ENCODE measurements around the gene SNTG2.

SNTG2 gene

DNA sequence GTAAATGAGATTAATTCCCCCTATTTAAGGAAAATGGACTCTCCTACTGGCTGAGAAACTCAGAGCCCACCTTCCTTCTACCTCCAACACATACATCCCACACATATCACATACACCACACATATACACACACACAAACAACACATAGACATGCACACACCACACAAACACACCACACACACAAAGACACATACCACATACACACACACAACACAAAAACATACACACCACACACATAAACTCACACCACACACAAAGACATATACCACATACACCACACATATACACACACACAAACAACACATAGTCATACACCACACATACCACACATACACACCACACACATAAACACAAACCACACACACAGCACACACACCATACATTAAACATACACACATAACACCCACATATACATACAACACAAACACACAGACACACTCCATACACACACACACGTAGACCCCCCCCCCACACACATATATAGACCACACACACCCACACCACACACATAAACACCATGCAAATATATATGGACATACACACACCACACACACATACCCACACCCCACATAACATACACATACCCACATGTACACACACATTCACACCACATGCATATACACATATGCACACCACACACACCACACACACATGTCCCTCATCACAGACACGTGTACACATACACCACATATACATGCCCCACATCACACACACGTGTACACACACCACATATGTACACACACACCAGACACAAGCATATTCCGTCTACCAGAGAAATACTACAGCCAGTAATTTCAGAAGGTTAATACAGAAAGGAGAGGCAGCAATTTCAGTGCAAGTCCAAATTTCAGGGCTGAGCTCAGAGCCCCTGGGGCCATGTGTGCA lies 204.3 kb downstream of the SNTG2 start:
- DNase-seq: no peak

DNA sequence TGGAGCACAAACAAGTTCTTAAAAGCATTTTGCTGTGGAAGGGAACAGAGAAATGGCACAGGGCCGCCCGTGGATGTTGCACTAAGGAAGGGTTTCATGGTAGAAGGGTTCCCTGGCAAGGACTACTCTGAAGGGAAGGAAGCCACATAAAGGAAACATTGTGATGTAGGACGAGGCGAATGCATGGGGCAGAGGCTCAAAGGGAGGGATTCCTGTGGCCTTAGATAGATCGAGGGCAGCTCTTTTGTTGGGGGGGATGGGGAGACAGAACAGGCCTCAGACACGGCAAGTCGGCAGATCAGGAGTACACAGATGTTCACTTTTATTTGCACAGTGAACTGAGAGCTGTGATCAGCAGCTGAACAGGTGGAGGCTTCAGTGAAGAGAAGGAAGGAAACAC lies 205.4 kb downstream of the SNTG2 start:
- DNase-seq: peak; percentile 15

DNA sequence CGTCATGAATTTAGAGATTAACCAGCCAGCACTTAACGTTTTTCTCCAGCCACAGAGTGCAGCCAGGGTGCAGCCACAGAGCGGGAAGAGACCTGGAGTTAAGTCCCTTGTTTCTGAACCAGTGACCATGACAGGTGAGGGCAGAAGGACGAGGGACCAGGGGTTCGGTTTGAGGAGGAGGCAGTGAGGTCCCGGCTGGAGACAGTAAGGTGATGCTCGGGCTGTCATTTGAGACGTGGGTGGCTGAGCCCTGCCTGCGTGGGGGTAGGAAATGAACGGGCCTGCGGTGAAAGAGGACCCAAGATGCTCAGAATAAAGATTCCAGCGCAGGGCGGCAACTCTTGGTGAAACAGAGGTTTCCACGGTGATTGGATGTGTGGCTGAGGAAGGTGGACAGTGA lies 205.9 kb downstream of the SNTG2 start:
- no peak for DNase-seq

DNA sequence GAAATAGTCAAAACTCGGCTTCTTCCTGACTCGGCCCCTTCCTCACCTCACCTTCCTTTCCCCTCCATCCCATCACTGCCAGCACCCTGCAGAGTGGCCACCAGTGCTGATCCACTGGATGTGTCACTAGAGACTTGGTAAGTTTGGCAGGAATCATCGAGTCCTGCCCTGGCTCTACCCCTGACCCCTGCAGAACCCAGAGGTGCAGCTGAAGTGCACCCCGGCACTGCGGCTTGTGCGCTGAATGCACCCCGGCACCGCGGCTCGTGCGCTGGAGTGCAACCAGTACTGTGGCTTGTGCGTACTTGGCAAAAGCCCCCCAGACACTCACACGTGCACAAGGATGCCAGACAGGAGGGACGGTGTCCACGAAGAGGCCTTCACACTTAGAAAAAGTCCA lies 206.5 kb downstream of the SNTG2 start:
- DNase-seq: no peak

DNA sequence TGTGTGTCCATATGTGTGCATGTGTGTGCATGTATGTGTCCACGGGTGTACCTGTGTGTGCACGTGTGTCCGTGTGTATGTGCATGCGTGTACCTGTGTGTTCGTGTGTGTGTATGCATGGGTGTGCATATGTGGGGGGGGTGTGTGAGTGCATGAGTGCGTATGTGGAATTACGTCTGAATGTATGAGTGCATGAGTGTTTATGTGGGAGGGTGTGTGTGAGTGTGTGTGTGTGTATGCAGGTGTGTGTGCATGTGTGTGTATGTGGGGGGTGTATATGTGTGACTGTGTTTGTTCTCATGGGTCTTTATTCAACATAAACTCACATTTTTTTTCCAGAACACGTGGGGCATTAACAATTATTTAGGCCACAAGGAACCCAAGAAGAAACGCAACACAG lies 208.4 kb downstream of the SNTG2 start:
- no peak for DNase-seq

DNA sequence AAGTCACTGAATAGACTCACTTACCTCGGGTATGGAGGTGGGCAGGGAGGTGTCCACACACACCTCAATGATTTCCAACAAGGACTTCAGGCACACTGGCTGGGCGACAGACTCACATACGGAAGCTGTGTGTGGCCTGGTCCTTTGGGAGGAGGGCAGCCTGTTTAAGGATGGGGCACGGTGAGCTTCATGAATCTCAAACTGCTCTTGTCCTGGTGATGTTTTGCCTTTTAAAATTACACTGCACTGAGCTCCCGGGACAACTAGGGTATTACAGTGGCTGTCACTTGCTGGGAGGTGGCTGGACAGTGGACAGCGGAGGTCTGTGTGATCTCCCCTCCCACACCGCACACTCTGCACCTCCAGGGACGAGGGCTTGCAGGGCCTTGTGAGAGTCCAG lies 211.6 kb downstream of the SNTG2 start:
- DNase-seq: no peak

DNA sequence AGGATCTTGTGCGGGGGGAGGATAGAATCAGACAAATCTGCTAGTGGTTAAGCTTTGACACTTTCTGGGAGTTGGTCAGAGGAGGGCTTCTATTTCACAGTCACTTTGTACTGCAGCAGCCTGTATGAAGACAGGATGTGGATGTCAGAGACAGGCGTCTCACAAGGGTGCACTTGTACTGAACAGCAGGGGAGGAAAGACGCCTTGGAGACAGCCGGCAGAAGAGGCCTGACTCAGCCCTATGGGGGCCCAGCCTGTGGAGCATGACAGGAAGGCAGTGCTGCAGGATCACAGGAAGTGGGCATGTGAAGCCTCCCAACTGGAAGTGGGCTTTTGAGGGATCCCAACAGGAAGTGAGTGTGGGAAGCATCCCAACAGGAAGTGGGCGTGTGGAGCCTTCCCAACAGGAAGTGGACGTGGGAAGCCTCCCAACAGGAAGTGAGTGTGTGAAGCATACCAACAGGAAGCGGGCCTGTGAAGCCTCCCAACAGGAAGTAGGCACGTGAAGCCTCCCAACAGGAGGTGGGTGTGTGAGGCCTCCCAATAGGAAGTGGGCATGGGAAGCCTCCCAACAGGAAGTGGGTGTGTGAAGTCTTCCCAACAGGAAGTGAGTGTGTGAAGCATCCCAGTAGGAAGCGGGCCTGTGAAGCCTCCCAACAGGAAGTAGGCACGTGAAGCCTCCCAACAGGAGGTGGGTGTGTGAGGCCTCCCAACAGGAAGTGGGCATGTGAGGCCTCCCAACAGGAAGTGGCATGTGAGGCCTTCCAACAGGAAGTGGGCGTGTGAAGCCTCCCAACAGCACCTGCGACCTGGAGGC lies 212.3 kb downstream of the SNTG2 start:
- no peak for DNase-seq

DNA sequence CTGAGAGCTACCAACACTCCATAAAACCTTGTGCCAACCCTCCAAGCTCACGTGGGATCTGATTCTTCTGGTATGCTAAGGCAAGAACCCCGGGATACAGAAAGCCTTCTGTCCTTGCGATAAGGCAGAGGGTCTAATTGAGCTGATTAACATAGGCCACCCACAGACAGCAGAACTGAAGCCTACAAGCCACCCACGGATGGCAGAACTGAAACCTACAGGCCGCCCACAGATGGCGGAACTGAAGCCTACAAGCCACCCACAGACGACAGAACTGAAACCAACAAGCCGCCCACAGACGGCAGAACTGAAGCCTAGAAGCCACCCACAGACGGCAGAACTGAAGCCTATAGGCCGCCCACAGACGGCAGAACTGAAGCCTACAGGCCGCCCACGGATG lies 216.3 kb downstream of the SNTG2 start:
- DNase-seq: no peak

DNA sequence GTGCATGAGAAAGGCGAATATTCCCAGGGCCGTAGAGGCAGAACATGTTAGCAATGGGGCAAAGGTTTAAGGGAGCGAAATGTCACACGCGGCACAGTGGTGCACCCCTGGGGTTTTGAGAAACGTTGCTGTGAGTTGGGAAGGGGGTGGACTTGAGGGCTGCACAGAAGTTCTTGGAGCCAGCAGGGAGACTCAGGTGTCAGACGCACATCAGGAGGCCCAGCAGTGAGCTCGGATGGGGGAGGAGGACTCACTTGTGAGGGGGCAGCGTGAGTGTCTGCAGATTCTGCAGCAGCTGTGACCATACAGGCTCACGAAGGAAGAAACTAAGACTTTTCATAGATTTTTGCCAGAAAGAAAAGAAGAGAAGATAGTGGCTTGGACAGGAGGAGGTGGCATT lies 218.2 kb downstream of the SNTG2 start:
- DNase-seq: no peak

DNA sequence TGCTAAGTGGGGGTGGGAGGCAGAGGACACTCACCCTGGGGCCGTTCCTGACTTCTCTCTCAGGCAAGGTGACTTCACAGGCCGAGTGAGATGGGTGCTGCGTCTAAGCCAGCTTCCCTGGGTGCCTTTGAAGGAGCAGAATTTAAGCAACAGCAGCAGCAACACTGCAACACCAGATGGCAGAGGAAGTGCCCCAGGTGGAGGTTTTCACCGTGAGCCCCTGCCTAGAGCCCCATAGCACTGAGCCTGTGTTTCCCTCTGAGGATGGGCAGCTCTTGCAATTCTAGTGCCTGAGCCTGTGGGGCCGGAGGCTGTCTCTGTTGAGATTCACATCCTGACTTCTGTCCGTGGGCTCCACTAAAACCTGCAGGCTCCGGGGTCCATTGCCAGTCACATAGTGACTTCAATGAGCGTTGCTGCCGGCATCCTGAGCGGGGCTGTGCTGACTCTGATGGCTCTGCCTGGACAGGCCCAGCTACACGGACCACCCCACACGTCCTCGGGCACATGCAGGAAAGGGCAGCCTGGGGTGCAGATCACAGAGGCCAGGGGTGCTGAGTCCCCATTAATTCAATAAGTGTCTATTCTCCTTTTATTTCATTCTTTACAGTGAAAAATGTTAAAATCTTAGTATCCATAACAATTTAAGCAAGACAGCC lies 218.8 kb downstream of the SNTG2 start:
- DNase-seq: no peak

DNA sequence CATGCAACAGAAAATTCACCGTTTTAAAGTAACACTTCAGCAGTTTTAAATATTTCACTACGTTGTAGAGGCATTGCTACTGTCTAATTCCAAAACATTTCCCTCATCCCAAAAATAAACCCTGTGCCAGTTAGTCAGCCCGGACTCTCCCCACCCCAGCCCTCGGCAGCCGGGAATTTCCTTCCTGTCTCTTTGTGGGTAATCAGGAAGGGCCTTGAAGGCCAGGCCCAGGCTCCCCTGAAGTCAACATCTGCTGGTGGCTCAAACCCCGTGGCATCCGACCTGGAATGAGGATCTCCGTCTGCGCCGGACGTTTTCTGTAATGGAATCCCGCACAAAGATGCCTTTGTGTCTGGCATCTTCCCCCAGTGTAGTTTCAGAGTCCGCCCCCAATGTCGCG lies 219.6 kb downstream of the SNTG2 start:
- no peak for DNase-seq

DNA sequence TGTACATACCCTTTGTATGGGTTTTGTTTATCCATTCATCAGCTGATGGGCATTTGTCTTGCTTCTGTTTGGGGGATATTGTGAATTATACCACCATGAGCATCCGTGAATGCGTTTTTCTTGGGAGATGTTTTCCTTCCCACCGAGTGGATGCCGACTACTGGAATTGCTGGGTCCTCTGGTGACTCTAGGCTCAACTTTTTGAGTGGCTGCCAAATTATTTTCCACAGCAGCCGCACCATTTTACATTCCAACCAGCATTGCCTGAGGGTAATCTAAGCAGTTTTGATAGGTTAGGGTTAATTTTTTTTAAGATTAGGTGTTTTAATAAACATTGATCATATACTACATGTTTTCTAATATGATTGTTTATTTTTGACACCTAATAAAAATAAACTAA lies 220.1 kb downstream of the SNTG2 start:
- DNase-seq: no peak

DNA sequence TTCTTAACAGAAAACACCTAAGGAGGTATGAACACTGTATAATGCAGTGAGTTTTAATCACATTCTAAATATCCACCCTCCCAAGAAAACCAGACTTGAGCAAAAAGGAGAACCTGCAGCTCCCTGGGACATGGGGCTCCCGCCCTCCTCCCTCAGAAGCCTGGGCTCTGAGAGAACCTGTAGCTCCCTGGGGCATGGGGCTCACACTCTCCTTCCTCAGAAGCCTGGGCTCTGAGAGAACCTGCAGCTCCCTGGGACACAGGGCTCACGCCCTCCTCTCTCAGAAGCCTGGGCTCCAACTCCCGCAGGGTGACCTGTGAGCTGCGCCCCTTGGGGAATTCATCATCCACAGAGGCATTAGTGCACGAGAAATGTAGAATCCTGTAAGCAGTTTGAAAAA lies 222.9 kb downstream of the SNTG2 start:
- DNase-seq: no peak

DNA sequence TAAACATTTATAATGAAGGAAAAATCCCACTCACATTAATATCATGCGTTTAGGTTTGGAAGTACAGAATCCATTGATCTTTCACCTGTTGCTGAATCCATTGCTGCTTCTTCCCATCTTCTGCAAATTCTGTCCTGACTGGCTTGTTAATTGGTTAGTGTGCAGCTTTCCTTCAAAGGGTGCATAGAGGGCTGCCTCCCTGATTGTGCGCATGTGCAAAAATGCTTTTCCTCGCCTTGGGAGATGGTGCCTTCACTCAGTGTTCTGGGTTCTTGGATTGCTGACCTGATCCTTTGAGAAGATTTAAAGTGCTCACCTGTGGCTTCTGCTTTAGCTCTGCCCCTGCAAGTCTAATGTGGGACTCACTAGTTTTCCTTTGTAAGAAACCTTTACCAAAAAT lies 231.2 kb downstream of the SNTG2 start:
- DNase-seq: no peak

DNA sequence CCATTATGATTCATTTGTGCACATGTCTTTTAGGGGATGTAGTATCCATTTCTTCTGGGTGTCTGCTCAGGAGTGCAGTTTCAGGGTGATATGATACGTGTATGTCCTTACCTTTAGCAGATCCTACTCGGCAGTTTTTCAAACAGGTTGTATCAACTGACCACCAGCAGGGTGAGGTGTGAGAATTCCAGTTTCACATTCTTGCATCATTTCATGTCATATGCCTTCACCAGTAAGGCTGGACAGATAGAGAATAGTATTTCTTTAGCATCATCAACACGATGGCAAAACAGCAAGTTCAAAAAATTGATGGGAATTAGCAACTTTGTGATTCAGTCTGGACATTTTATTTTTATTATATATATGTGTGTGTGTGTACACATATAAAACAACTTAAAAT lies 232.7 kb downstream of the SNTG2 start:
- DNase-seq: no peak

DNA sequence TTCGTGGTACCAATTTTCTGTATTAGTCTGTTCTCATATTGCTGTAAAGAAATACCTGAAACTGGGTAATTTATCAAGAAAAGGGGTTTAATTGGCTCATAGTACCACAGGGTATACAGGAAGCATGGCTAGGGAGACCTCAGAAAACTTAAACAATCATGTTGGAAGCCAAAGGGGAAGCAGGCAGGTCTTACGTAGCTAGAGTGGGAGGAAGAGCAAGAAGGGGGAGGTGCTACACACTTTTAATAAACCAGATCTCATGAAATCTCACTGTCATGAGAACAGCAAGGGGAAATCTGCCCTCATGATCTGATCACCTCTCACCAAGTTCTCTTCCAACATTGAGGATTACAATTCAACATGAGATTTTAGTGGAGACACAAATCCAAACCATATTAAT lies 235.8 kb downstream of the SNTG2 start:
- DNase-seq: no peak

DNA sequence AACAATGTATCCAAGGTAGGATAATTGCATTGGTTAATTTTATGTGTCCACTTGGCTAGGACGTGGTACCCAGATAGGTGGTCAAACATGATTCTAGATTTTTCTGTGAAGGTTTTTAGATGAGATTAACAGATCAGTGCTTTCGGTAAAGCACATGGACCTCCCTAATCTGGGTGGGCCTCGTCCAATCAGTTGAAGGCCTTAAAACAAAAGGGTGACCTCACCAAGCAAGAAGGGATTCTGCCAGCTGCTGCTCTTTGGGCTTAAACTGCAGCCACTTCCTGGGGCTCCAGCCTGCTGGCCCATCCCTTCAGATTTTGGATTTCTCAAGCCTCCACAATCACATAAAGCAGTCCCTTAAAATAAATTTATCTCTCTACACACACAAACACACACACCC lies 236.5 kb downstream of the SNTG2 start:
- no peak for DNase-seq

DNA sequence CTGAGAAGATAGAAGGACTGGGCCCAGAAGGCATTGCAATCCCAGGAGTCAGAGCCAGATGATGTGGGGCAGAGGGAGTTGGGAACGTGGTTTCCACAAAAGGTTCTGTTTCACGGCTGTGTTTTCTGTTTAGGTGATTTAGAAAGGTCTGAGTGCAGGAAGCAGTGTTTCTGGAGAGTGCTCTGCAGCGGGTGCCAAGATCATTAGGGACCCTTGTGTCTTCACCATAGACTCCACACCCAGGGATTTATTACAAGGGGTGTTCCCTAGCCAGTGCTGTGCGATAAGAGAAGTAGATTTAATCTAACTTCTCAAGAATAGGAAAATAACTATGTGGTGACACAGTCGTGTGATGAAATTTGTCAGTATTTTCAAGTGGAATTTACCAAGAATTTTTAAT lies 241.5 kb downstream of the SNTG2 start:
- DNase-seq: no peak

DNA sequence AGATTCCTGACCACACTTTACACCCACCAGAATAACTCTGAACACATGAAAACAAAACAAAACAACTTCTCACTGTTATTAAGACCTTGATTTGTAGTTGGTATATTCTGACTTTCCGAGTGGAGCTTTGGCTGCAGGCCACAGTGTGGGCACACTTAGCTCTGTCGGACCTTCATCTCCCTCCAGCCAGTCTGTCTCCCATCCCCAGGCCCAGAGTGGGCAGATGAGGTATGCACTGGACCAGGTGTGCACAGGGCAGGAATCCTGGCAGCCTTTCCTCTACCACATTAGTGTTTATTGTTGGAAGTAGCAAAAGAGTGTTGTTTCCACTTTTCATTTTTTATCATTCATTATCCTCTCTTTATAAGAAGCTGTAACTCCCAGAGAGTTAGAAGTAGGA lies 243.2 kb downstream of the SNTG2 start:
- DNase-seq: no peak

DNA sequence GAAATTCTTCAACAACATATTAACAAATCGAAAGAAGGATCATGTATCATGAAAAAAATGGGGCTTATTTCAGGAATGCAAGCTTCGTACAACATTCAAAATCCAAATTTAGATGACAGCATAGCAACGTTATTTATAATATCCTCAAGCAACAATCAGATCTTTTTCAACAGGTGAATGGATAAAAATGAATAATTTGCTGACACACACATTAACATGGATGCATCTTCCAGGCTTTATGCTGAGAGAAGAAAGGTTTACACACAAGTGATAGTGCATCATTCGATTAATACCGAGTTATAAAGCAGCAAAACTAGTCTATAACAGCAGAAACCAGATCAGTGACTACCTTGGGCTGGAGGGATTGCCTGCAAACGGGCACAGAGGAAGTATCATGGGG lies 253.1 kb downstream of the SNTG2 start:
- no peak for DNase-seq

DNA sequence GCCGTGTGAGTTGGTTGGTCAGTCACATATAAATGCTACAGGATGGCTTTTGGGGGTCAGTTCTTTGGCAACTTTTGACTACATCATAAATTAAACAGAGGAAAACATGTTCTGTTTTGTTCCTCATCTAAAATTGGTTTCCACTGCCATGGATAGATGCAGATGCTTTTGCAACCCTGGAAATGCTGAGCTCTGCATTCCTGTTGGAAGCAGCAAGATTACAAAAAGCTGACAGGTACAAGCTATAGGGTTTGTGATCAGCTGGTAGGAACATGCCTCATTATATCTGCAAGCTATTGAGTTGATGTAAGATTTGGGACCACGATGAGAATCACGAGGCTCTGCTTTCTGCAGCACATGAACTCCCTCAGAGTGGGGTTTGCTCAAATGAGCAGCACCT lies 255.2 kb downstream of the SNTG2 start:
- no peak for DNase-seq

DNA sequence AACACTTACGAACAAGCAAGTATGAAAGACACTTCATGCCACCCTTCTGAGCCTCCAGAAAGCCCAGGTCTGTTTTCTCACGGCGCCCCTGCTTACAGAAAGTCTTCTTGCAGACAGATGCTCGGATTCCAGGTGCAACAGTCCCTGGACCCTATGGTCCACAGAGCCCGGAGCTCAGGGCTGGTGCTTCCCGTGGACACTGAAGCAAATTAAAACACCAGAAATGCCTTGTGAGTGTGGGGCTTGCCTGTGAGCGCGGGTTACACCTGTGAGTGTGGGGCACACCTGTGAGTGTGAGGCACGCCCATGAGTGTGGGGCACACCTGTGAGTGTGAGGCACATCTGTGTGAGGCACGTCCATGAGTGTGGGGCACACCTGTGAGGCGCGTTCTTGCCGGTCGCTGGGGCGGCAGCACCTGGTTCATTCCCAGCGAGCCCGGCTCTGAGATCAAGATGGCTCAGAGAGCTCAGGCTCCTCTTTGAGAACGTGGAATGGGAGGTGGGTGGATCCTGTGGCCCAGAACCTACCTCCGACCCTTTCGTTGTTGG lies 257.4 kb downstream of the SNTG2 start:
- no peak for DNase-seq

DNA sequence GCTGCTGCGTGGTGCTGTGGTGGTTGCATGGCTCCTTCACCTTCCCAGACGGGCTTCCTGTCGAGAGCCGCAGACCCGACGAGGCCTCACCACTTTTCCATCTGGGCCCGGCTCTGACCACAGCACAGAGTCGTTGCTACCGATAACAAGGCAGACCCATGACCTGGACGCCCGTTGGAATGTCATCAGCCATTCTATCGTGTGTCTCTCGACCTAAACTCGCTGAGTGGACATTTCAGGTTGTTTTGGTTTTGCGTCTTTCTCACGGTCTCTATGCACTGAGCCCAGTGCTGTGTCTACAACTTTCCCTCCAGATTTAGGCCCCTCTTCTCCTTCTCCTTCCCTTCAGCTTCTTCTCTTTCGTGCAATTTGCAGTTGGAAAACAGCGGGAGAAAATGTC lies 257.9 kb downstream of the SNTG2 start:
- no peak for DNase-seq

DNA sequence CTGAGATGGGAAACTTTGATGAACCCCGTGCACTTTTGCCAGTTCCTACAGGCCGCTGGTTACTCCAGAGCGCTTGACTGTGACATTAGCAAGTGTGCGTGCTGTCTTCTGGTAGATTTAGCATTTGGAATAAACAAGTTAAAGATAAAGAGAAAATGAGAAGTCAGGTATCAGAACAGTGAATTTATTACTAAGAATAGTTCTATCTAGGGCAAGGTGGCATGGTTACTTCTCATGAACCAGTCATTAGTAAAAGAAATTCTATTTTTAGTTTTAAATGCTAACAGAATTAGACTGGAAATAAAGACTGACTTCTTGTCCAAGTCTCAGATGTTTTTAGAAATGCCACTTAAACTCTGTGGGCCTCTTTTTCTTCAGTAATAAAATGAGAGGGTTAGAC lies 258.6 kb downstream of the SNTG2 start:
- no peak for DNase-seq

Measured in NCI-H510A treated with DMSO at 0.1 percent for 48 hours (cell line).